GM23248 (cell line): ENCODE measurements around the gene CTTNBP2.

Experiments
- EZH2 ChIP-seq: fragments of 200-600 bp; sonication (generic); IDR thresholded peaks from 2 replicates; pipeline ENCODE4 v1.6.1; 2018; ENCODE audit warnings: antibody characterized with exemption, mild to moderate bottlenecking; ENCODE audit not compliant: insufficient read depth, poor library complexity, severe bottlenecking
- EZH2phosphoT487 ChIP-seq: fragments of 200-600 bp; sonication (generic); IDR thresholded peaks from 2 replicates; pipeline ENCODE4 v1.6.1; 2018; ENCODE audit warnings: antibody characterized with exemption, moderate library complexity, mild to moderate bottlenecking, low read depth; ENCODE audit not compliant: insufficient read depth

DNA sequence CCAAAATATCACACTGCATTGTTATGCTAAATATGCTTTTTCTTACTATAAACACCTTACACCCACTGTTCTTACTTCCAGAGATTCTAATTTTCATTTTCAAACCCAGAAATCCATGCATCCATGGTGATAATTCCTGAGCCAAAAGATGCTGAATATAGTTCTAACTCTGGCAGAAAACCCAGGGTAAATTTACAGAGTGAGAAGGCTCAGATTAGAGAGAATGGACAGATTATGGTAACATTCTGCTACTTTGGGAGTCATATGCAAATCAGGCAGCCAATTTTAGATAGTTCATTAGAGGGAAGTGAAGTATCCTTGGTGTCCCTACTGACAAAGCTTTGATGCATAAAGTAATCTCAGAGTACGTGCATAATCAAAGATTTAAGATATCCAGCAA, 15.4 kb upstream of the CTTNBP2 start:
- TF ChIP-seq EZH2: no peak
- no peak for TF ChIP-seq EZH2phosphoT487
